ENCODE data around the gene VWF.

DNA sequence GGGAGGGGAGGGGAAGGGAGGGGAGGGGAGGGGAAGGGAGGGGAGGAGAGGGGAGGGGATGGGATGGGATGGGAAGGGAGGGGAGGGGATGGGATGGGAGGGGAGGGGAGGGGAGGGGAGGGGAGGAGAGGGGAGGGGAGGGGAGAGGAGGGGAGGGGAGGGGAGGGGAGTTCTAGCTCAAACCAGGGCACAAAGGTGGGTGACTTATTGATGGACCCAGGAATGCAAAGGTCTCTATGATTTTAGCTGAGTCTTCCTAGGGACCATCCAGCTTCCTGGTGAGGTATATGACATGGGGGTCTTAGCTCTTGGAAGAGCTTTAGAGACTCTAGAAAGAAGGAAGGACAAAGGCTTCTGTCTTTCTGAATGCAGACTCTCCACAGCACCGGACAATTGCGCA, 221.7 kb downstream of the VWF start:
- TF ChIP-seq, protein P1, sequence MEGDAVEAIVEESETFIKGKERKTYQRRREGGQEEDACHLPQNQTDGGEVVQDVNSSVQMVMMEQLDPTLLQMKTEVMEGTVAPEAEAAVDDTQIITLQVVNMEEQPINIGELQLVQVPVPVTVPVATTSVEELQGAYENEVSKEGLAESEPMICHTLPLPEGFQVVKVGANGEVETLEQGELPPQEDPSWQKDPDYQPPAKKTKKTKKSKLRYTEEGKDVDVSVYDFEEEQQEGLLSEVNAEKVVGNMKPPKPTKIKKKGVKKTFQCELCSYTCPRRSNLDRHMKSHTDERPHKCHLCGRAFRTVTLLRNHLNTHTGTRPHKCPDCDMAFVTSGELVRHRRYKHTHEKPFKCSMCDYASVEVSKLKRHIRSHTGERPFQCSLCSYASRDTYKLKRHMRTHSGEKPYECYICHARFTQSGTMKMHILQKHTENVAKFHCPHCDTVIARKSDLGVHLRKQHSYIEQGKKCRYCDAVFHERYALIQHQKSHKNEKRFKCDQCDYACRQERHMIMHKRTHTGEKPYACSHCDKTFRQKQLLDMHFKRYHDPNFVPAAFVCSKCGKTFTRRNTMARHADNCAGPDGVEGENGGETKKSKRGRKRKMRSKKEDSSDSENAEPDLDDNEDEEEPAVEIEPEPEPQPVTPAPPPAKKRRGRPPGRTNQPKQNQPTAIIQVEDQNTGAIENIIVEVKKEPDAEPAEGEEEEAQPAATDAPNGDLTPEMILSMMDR (IDR thresholded peaks at IDR 0.05), result no peak
- TF ChIP-seq POLR2A (IDR thresholded peaks at IDR 0.05) (no peak), EP300 (IDR thresholded peaks at IDR 0.05) (no peak)

All from upper lobe of left lung (tissue), 4 donors.